ENCODE results near the gene KCNK5. TPM values are rescaled to one million over a fixed set of nuclear protein-coding genes. Genes with fewer than 3 reads are reported as not detected.

KCNK5 gene
- total RNA-seq, 6 donors from 2014 or later: 8.9 to 34.6 (median 17.3) TPM

- TF ChIP-seq POLR2A (IDR thresholded peaks at IDR 0.05) (no peak), POLR2AphosphoS5 (IDR thresholded peaks at IDR 0.05) (no peak), CTCF (IDR thresholded peaks at IDR 0.05) (peak; percentile 39 to 81 (median 60)), EP300 (IDR thresholded peaks at IDR 0.05) (no peak)
- H3K9me3 ChIP-seq: no peaks in the 10 kb centered on the region
- H3K36me3 ChIP-seq: peaks cover 4 to 33% (median 20%) of the 10 kb centered on the region in 4 donors
- DNase-seq (peak; percentile 36 to 85), ATAC-seq (ENCODE audit: low FRiP score in 2 of 2) (peak; percentile 67 to 73)
- H3K27me3 ChIP-seq: no peaks in the 10 kb centered on the region
- H3K4me1 ChIP-seq: peaks cover 0 to 37% (median 17%) of the 10 kb centered on the region in 4 donors
- H3K27ac ChIP-seq: peak overlapping the region in 2 of 4 donors; percentile 52 to 61
- 54 to 58% methylated on average over 6 to 15 of the region's 15 CpGs for WGBS, 2 donors
- no peak overlapping the region for H3K4me3 ChIP-seq
Observed at GRCh38 chr6:39189915-39190544, 39.2 kb downstream of the KCNK5 start.

GRCh38 chr6:39189131-39189530, 40.1 kb downstream of the KCNK5 start:
- Histone ChIP-seq H3K27ac (peak overlapping the region in 2 of 4 donors; percentile 22 to 52), H3K27me3 (no peaks in the 10 kb centered on the region), H3K9me3 (no peaks in the 10 kb centered on the region), H3K36me3 (peaks cover 0 to 25% (median 14%) of the 10 kb centered on the region in 4 donors), H3K4me1 (peaks cover 0 to 41% (median 19%) of the 10 kb centered on the region in 4 donors), H3K4me3 (no peak overlapping the region)
- WGBS, 2 donors: 81 to 93% methylated on average over 8 of the region's 8 CpGs
- peak in 1 of 2 donors; percentile 22 for DNase-seq
- ATAC-seq (ENCODE audit: low FRiP score in 2 of 2): no peak
- no peak for TF ChIP-seq EP300 (IDR thresholded peaks at IDR 0.05)
- no peak for TF ChIP-seq POLR2AphosphoS5 (IDR thresholded peaks at IDR 0.05)

GRCh38 chr6:39188571-39188970, 40.7 kb downstream of the KCNK5 start:
- 37 to 52% methylated on average over 7 of the region's 7 CpGs for WGBS, 2 donors
- Histone ChIP-seq H3K27me3 (no peaks in the 10 kb centered on the region), H3K4me3 (no peak overlapping the region), H3K9me3 (no peaks in the 10 kb centered on the region), H3K27ac (peak overlapping the region in 2 of 4 donors; percentile 22 to 52), H3K36me3 (peaks cover 0 to 21% (median 9%) of the 10 kb centered on the region in 4 donors), H3K4me1 (peaks cover 0 to 45% (median 19%) of the 10 kb centered on the region in 4 donors)
- ATAC-seq (ENCODE audit: low FRiP score in 2 of 2) (no peak), DNase-seq (peak in 1 of 2 donors; percentile 66)
- TF ChIP-seq CTCF (IDR thresholded peaks at IDR 0.05): no peak
- TF ChIP-seq POLR2AphosphoS5 (IDR thresholded peaks at IDR 0.05): no peak
- TF ChIP-seq POLR2A (IDR thresholded peaks at IDR 0.05): no peak
- TF ChIP-seq EP300 (IDR thresholded peaks at IDR 0.05): no peak

GRCh38 chr6:39188098-39188450, 41.2 kb downstream of the KCNK5 start:
- Histone ChIP-seq H3K4me3 (no peak overlapping the region), H3K9me3 (no peaks in the 10 kb centered on the region), H3K27ac (peak overlapping the region in 1 of 4 donors; percentile 5), H3K36me3 (peaks cover 0 to 16% (median 7%) of the 10 kb centered on the region in 4 donors), H3K27me3 (no peaks in the 10 kb centered on the region), H3K4me1 (peaks cover 0 to 49% (median 19%) of the 10 kb centered on the region in 4 donors)
- TF ChIP-seq CTCF (IDR thresholded peaks at IDR 0.05): no peak
- no peak for TF ChIP-seq POLR2AphosphoS5 (IDR thresholded peaks at IDR 0.05)
- no peak for TF ChIP-seq POLR2A (IDR thresholded peaks at IDR 0.05)
- TF ChIP-seq EP300 (IDR thresholded peaks at IDR 0.05): no peak
- 69 to 79% methylated on average over 3 to 4 of the region's 4 CpGs for WGBS, 2 donors
- ATAC-seq (ENCODE audit: low FRiP score in 2 of 2): no peak
- no peak for DNase-seq

- H3K27ac ChIP-seq: peak overlapping the region; percentile 51 to 82 (median 65)
- no peaks in the 10 kb centered on the region for H3K27me3 ChIP-seq
- TF ChIP-seq CTCF (IDR thresholded peaks at IDR 0.05) (peak in 1 of 6 experiments; percentile 6), POLR2A (IDR thresholded peaks at IDR 0.05) (peak in 1 of 4 donors; percentile 33), EP300 (IDR thresholded peaks at IDR 0.05) (peak in 1 of 4 donors; percentile 54), POLR2AphosphoS5 (IDR thresholded peaks at IDR 0.05) (peak in 1 of 2 donors; percentile 47)
- no peaks in the 10 kb centered on the region for H3K9me3 ChIP-seq
- DNase-seq (peak in 1 of 2 donors; percentile 93), ATAC-seq (ENCODE audit: low FRiP score in 2 of 2) (peak; percentile 34 to 82)
- 68 to 72% methylated on average over 4 to 5 of the region's 5 CpGs for WGBS, 2 donors
- no peak overlapping the region for H3K4me3 ChIP-seq
- no peaks in the 10 kb centered on the region for H3K36me3 ChIP-seq
- H3K4me1 ChIP-seq: peaks cover 0 to 43% (median 14%) of the 10 kb centered on the region in 4 donors
Observed at GRCh38 chr6:39184906-39185580, 44.2 kb downstream of the KCNK5 start.

All from upper lobe of left lung (tissue), 6 donors.